SIG-M5 treated with dmso at 0.1 percent for 504 hours (cell line): ENCODE results near the gene GATD1.
A peak's percentile ranks its signal among the peaks of the same experiment; 100 is the strongest.
"Not testable (repeated sequence)": the region's sequence is repeated elsewhere in the genome, so short reads cannot be mapped to it uniquely, and the experiment has no call there.

ENCODE experiments used
- DNase-seq: peaks from one replicate; lab custom pipeline; 2025; ENCODE audit not compliant: unreplicated experiment; lab: John Stamatoyannopoulos, UW

Gene GATD1

GRCh38 chr11:764322-765024, 12.8 kb downstream of the GATD1 start:
- DNase-seq: no peak

GRCh38 chr11:763549-764321, 13.6 kb downstream of the GATD1 start:
- DNase-seq: no peak

- DNase-seq: no peak
Measured at GRCh38 chr11:763073-763463, 14.2 kb downstream of the GATD1 start.

DNA sequence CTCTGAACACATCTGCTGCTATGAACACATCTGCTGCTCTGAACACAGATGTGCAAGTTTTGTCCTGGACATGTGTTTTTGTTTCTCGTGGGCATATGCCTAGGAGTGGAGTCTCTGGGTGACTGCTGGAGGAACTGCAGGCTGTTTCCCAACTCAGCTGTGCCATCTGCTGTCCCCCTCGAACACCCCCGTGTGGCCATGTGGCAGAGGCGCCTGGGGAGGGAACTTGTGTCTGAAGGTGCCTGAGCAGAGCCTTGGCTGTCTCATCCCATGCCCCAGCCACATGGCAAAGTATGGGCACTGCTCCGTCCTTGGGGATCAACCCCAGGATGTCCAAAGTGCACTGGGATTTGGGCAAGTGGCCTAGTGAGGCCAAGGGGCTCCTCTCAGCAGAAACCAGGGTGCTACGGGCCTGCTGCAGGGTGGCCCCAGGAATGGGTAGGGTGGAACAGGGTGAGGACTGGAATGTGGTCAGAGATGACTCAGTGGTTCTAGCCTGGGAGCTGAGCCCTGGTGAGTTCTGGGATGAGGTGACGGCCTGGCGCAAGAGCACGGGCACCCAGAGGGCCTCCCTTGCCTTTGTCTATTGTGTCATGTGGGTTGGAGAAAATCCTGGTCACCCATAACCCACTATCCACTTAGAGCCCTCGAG, 14.7 kb downstream of the GATD1 start:
- peak; percentile 55 for DNase-seq

GRCh38 chr11:761526-762108, 15.7 kb downstream of the GATD1 start:
- no peak for DNase-seq

DNA sequence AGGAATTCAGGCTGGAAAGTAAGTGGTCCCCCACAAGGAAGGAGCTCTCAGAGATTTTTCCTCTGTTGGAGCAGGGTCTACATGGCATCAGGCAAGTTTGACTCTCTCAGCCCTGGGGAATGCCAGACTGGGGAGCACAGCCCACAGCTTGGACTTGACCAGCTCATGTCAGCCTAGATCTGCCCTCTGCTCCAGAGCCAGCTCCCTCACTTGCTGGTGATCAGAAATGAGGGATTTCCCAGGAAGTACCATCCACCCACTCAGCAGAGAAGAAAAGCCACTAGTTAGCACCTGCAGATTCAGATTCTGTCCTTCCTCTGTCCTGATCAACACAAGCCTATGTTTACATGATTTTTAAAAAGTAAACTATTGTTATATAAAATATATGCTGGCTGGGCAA, 17.1 kb downstream of the GATD1 start:
- no peak for DNase-seq

GRCh38 chr11:749731-750130, 27.6 kb downstream of the GATD1 start:
- peak; percentile 59 for DNase-seq

GRCh38 chr11:748007-748359, 29.3 kb downstream of the GATD1 start:
- DNase-seq: no peak

DNA sequence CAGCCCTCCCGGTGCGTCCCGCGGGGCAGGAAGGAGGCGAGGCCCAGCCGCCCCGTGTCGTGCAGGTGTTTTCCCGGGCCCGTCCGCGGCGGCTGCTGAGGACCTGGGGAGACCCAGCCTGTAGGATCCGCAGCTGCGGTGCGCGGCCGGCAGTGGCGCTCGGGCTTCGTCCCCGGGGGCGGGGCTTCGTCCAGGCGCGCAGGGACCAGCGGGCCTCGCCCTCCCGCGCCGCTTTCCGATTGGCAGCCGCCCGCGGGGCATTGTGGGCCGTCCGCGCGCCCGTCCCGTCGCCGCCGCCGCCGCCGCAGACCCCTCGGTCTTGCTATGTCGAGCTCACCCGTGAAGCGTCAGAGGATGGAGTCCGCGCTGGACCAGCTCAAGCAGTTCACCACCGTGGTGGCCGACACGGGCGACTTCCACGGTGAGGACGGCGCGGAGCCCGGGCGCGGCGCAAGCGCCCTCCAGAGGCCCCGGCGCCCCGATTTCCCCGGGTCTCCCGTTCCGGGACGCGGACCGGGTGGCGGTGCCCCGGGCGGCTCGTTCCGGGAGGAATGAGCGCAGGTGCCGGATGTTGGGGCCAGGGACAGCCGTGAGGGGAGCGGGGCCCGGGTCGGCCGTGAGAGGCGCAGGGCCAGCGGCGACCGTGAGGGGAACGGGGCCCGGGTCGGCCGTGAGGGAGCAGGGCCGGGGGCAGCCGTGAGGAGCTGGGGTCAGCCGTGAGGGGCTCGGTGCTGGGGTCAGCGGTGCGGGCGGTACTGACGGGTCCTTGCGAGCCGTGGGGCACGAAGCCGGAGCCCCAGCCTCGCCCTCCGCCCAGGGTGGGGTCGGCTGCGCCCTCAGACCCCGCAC, 29.9 kb downstream of the GATD1 start, which contains the start of gene TALDO1:
TSS of gene TALDO1 (plus strand) at position 307 of the 849 bp plus-strand sequence. CDS start at position 325, 18 bp downstream.
- DNase-seq: peak; percentile 83

GRCh38 chr11:746289-747157, 30.8 kb downstream of the GATD1 start:
- DNase-seq: no peak

GRCh38 chr11:745428-745827, 31.9 kb downstream of the GATD1 start:
- no peak for DNase-seq

GRCh38 chr11:742571-743201, 34.6 kb downstream of the GATD1 start:
- DNase-seq: no peak

DNA sequence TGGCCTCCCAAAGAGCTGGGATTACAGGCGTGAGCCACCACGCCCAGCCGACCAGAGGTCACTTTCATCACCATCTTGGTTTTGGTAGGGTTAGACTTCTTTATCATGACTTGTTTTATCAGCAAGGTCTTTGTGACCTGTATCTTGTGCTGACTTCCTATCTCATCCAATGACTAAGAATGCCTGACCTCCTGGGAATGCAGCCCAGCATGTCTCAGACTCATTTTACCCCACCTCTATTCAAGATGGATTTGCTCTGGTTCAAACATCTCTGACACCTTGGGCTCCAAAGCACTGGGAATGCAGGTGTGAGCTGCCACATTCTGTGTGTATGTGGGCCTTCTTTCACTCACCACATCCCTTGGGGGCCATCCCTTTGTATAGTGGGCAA, 35.1 kb downstream of the GATD1 start:
- DNase-seq: no peak

- DNase-seq: not testable (repeated sequence)
Measured at GRCh38 chr11:737899-738298, 39.4 kb downstream of the GATD1 start.

- no peak for DNase-seq
Measured at GRCh38 chr11:737366-737765, 39.9 kb downstream of the GATD1 start.

- DNase-seq: not testable (repeated sequence)
Measured at GRCh38 chr11:734541-734940, 42.7 kb downstream of the GATD1 start.

DNA sequence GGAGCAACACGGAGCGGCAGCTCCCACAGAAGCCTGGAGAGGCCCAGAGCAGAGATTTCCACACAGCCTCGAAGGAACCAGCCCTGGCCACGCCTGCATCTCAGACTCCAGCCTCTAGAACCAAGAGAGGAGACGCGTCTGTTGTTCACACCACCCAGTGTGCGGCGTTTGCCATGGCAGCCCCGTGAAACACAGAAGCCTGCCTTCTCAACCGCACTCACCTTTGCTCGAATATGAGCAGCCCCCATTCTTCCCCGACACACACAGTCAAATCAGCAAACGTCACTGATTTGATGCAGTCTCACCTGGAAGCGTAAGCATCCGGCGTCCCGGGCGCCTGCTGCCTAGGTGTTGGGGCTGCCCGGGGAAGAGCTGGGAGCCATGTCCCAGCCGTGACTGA, 44.2 kb downstream of the GATD1 start:
- no peak for DNase-seq

DNA sequence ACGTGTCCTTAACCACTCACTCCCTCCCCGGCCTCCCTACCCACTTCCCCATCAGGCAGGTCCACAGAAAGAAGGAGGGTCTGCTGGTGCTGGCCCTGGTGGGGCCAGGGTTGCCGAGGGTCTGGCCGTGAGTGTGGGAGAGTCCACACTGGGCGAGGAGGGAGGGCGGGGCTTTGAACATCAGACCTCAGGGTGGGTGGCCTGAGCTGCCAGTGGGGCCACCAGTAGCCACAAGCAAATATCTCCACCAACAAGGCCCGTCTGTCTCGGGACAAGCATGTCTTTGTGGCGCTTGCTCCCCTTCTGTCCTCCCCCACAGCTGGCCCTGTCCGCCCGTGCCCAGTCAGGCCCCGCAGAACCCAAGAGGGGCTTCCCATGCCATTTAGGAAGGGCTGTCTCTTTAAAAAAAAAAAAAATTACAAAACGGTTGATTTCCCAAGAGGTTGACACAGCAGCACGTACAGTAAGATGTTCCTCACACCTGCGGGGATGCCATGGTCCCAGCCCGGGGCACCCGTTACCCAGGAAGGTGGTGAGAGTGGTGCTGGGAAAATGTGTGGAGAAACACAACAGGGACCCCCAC, 47.7 kb downstream of the GATD1 start:
- no peak for DNase-seq

- no peak for DNase-seq
Measured at GRCh38 chr11:728901-729491, 48.3 kb downstream of the GATD1 start.
